SK-N-SH (cell line): ENCODE results near the gene SGPP1. TPM values are rescaled to one million over a fixed set of nuclear protein-coding genes. Genes with fewer than 3 reads are reported as not detected.

ENCODE experiments used
- CTCF ChIA-PET: fragments of 300-600, 350-600 bp; formaldehyde crosslinking; extraction: SDS; loops from one replicate; lab custom pipeline; 2021; lab: Yijun Ruan, JAX
- POLR2A ChIA-PET: fragments of 350-600 bp; sonication (Branson Sonifier 250); formaldehyde crosslinking; extraction: SDS; loops from one replicate; lab custom pipeline; 2020; ENCODE audit warnings: antibody characterized with exemption, inconsistent platforms; lab: Yijun Ruan, JAX
- DNase-seq: peaks from one replicate; pipeline ENCODE4 v3.0.0; 2012
- H2AFZ ChIP-seq: fragments of 200-600 bp; sonication (generic); 2 replicates; pipeline ENCODE4 v1.8.1; 2016; ENCODE audit warnings: antibody characterized with exemption, mild to moderate bottlenecking, low read depth
- H3F3A ChIP-seq: fragments of 200-600 bp; sonication (generic); replicated peaks from 2 replicates; pipeline ENCODE3; 2016; ENCODE audit warnings: antibody characterized with exemption, mild to moderate bottlenecking; ENCODE audit not compliant: insufficient read depth
- H3K27ac ChIP-seq, 2 experiments: fragments of 200-500 bp in 1 of 2; fragments of 200-600 bp in 1 of 2; sonication (Bioruptor generic) in 1 of 2; sonication (generic), shearing (Covaris generic) in 1 of 2; 2 replicates each; pipeline versions ENCODE4 v1.5.1 to v1.6.1; 2014 to 2016; ENCODE audit warnings: low read depth in 2 of 2, inconsistent platforms in 1 of 2, low read length in 1 of 2, mild to moderate bottlenecking in 1 of 2, mixed read lengths in 1 of 2
- H3K27me3 ChIP-seq: fragments of 200-600 bp; sonication (generic), shearing (Covaris generic); 2 replicates; pipeline ENCODE4 v1.6.1; 2016; ENCODE audit warnings: mixed run types; ENCODE audit not compliant: insufficient read depth
- H3K36me3 ChIP-seq, 2 experiments: fragments of 200-500 bp in 1 of 2; fragments of 200-600 bp in 1 of 2; sonication (Bioruptor generic) in 1 of 2; sonication (generic) in 1 of 2; replicated peaks in 1 of 2; 2 replicates each; pipeline versions ENCODE3 to v1.5.1; 2014 to 2016; ENCODE audit warnings: low read length in 1 of 2, mild to moderate bottlenecking in 1 of 2; ENCODE audit not compliant: insufficient read depth in 2 of 2, control insufficient read depth in 1 of 2
- H3K4me1 ChIP-seq, 2 experiments: fragments of 200-500 bp in 1 of 2; fragments of 200-600 bp in 1 of 2; sonication (Bioruptor generic) in 1 of 2; sonication (generic), shearing (Covaris generic) in 1 of 2; 2 replicates each; pipeline versions ENCODE4 v1.5.1 to v1.6.1; 2014 to 2016; ENCODE audit warnings: low read depth in 1 of 2, low read length in 1 of 2, mixed run types in 1 of 2; ENCODE audit not compliant: insufficient read depth in 2 of 2, control insufficient read depth in 1 of 2
- H3K4me2 ChIP-seq: fragments of 200-600 bp; sonication (generic), shearing (Covaris generic); 2 replicates; pipeline ENCODE4 v1.6.1; 2017; ENCODE audit warnings: mixed run types
- H3K4me3 ChIP-seq, 2 experiments: fragments of 200-500 bp in 1 of 2; fragments of 200-600 bp in 1 of 2; sonication (Bioruptor generic) in 1 of 2; sonication (generic), shearing (Covaris generic) in 1 of 2; 2 replicates each; pipeline versions ENCODE4 v1.5.1 to v1.8.1; 2014 to 2016; ENCODE audit warnings: low read depth in 2 of 2, inconsistent platforms in 1 of 2, low read length in 1 of 2, mild to moderate bottlenecking in 1 of 2, mixed read lengths in 1 of 2, moderate library complexity in 1 of 2
- H3K79me2 ChIP-seq: fragments of 200-600 bp; sonication (generic); 2 replicates; pipeline ENCODE4 v1.8.1; 2017; ENCODE audit warnings: mild to moderate bottlenecking; ENCODE audit not compliant: insufficient read depth
- H3K9ac ChIP-seq: fragments of 200-600 bp; sonication (generic); 2 replicates; pipeline ENCODE4 v1.6.1; 2017; ENCODE audit warnings: mixed run types
- H3K9me2 ChIP-seq: fragments of 200-600 bp; sonication (generic); 2 replicates; pipeline ENCODE4 v1.6.1; 2017; ENCODE audit warnings: mixed run types
- H3K9me3 ChIP-seq: fragments of 200-600 bp; sonication (generic); 2 replicates; pipeline ENCODE4 v1.6.1; 2017; ENCODE audit warnings: mixed run types, mild to moderate bottlenecking, moderate library complexity
- H4K20me1 ChIP-seq: fragments of 200-600 bp; sonication (generic); 2 replicates; pipeline ENCODE4 v1.6.1; 2017; ENCODE audit warnings: mild to moderate bottlenecking, mixed run types; ENCODE audit not compliant: insufficient read depth
- ELF1 ChIP-seq: IDR thresholded peaks from 2 replicates; pipeline ENCODE4 v1.4.0; 2012
- EZH2phosphoT487 ChIP-seq: fragments of 200-600 bp; sonication (generic); IDR thresholded peaks from 2 replicates; pipeline ENCODE4 v1.6.1; 2017; ENCODE audit warnings: low read depth, mixed run types, mild to moderate bottlenecking, antibody characterized with exemption, moderate library complexity, borderline replicate concordance
- FOSL2 ChIP-seq: IDR thresholded peaks from 2 replicates; pipeline ENCODE4 v1.4.0; 2012; ENCODE audit warnings: low read depth, mild to moderate bottlenecking, moderate library complexity, borderline replicate concordance
- FOXJ3 ChIP-seq: sonication (generic); formaldehyde crosslinking; IDR thresholded peaks from 2 replicates; pipeline ENCODE4 v1.5.1; 2020; ENCODE audit warnings: mild to moderate bottlenecking, missing genetic modification reagents
- GABPA ChIP-seq: IDR thresholded peaks from 2 replicates; pipeline ENCODE4 v1.4.0; 2012; ENCODE audit warnings: low read depth, mild to moderate bottlenecking
- GATA2 ChIP-seq: sonication (generic); formaldehyde crosslinking; IDR thresholded peaks from 2 replicates; pipeline ENCODE4 v1.5.0; 2020; ENCODE audit warnings: mild to moderate bottlenecking, missing genetic modification reagents
- JUND ChIP-seq: IDR thresholded peaks from 2 replicates; pipeline ENCODE4 v1.4.0; 2012
- MXI1 ChIP-seq: IDR thresholded peaks from 2 replicates; pipeline ENCODE4 v1.6.1; 2012; ENCODE audit warnings: mild to moderate bottlenecking, low read depth, low read length, improper control_type of control experiment
- REST ChIP-seq: IDR thresholded peaks from 2 replicates; pipeline ENCODE4 v1.6.1; 2012; ENCODE audit warnings: mild to moderate bottlenecking, low read depth, low read length, moderate library complexity
- RFX5 ChIP-seq: IDR thresholded peaks from 2 replicates; pipeline ENCODE4 v1.6.1; 2012; ENCODE audit warnings: mild to moderate bottlenecking, improper control_type of control experiment, low read length
- SIN3A ChIP-seq: IDR thresholded peaks from 2 replicates; pipeline ENCODE4 v1.6.1; 2012; ENCODE audit warnings: low read depth, mild to moderate bottlenecking, low read length, moderate library complexity, borderline replicate concordance
- SMC3 ChIP-seq: IDR thresholded peaks from 2 replicates; pipeline ENCODE4 v1.6.1; 2012; ENCODE audit warnings: low read depth, low read length, improper control_type of control experiment
- TAF1 ChIP-seq: IDR thresholded peaks from 2 replicates; pipeline ENCODE4 v1.6.1; 2012; ENCODE audit warnings: low read depth, mild to moderate bottlenecking, low read length, moderate library complexity, borderline replicate concordance
- YY1 ChIP-seq: IDR thresholded peaks from 2 replicates; pipeline ENCODE4 v1.4.0; 2012; ENCODE audit warnings: low read depth, mild to moderate bottlenecking
- WGBS: methylation state at CpG from one replicate; pipeline ENCODE4 v1.1.6; 2017; ENCODE audit warnings: low lambda C conversion rate; 5-methylcytosine and 5-hydroxymethylcytosine counted together
- polyA plus RNA-seq, 3 experiments: library from polyadenylated mRNA; depleted of rRNA; stranded (reverse); fragments of >200 nt; gene quantifications; 2 replicates each; pipeline ENCODE4 v1.2.3, GENCODE V29; 2012
- TF ChIP-seq, protein P1 (sequence below): IDR thresholded peaks from 2 replicates; pipeline ENCODE4 v1.4.0; 2012; ENCODE audit warnings: low read depth, borderline replicate concordance
- TF ChIP-seq, protein P2 (sequence below): IDR thresholded peaks from 2 replicates; pipeline ENCODE4 v1.4.0; 2012; ENCODE audit warnings: low read depth, borderline replicate concordance
- TF ChIP-seq, protein P3 (sequence below): fragments of 150-350 bp; IDR thresholded peaks from 2 replicates; pipeline ENCODE4 v1.6.1; 2017; ENCODE audit warnings: antibody characterized with exemption, low read length, low read depth, borderline replicate concordance

Gene SGPP1
- polyA plus RNA-seq, 1 of the 3 experiments (the other 2 are of a cell fraction): 8.4 TPM

- Histone ChIP-seq H3K79me2 (peaks cover 19% of the 10 kb centered on the region), H3K4me2 (no peak overlapping the region), H2AFZ (no peak overlapping the region), H3K9me2 (no peaks in the 10 kb centered on the region), H3K4me1 (no peaks in the 10 kb centered on the region; a peak in 1 of 4 replicates), H3F3A (no peaks in the 10 kb centered on the region), H3K4me3 (no peak overlapping the region), H3K9me3 (no peaks in the 10 kb centered on the region), H3K27ac (no peak overlapping the region)
- POLR2A ChIA-PET: interaction anchor here (0.6 kb wide), 1 partner anchor 798 kb away, joined by 4 read pairs; no protein-coding TSS in a partner anchor
- CTCF ChIA-PET: interaction anchor here (1.0 to 2.0 kb wide), 2 partner anchors 12 to 21 kb away, joined by 4 read pairs; partner anchors contain the start of gene SGPP1
- WGBS: 96% methylated on average over 8 of the region's 8 CpGs
- TF ChIP-seq, protein P1, sequence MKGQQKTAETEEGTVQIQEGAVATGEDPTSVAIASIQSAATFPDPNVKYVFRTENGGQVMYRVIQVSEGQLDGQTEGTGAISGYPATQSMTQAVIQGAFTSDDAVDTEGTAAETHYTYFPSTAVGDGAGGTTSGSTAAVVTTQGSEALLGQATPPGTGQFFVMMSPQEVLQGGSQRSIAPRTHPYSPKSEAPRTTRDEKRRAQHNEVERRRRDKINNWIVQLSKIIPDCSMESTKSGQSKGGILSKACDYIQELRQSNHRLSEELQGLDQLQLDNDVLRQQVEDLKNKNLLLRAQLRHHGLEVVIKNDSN: no peak
- TF ChIP-seq RFX5 (no peak), MXI1 (no peak), SIN3A (no peak), GABPA (no peak), EZH2phosphoT487 (no peak), JUND (no peak), TAF1 (no peak), GATA2 (CRISPR knock-in tag) (no peak), REST (no peak), FOXJ3 (CRISPR knock-in tag) (no peak), YY1 (no peak), FOSL2 (no peak), ELF1 (no peak), SMC3 (no peak)
- TF ChIP-seq, protein P2, sequence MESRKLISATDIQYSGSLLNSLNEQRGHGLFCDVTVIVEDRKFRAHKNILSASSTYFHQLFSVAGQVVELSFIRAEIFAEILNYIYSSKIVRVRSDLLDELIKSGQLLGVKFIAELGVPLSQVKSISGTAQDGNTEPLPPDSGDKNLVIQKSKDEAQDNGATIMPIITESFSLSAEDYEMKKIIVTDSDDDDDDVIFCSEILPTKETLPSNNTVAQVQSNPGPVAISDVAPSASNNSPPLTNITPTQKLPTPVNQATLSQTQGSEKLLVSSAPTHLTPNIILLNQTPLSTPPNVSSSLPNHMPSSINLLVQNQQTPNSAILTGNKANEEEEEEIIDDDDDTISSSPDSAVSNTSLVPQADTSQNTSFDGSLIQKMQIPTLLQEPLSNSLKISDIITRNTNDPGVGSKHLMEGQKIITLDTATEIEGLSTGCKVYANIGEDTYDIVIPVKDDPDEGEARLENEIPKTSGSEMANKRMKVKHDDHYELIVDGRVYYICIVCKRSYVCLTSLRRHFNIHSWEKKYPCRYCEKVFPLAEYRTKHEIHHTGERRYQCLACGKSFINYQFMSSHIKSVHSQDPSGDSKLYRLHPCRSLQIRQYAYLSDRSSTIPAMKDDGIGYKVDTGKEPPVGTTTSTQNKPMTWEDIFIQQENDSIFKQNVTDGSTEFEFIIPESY: no peak
- TF ChIP-seq, protein P3, sequence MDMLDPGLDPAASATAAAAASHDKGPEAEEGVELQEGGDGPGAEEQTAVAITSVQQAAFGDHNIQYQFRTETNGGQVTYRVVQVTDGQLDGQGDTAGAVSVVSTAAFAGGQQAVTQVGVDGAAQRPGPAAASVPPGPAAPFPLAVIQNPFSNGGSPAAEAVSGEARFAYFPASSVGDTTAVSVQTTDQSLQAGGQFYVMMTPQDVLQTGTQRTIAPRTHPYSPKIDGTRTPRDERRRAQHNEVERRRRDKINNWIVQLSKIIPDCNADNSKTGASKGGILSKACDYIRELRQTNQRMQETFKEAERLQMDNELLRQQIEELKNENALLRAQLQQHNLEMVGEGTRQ: no peak
- TF ChIP-seq, all 33 proteins: peak for 0
- DNase-seq: no peak
- H4K20me1 ChIP-seq: no peaks in the 10 kb centered on the region
- no peaks in the 10 kb centered on the region for H3K27me3 ChIP-seq
- H3K9ac ChIP-seq: no peak overlapping the region
- H3K36me3 ChIP-seq: peaks cover 0 to 5% of the 10 kb centered on the region in 2 experiments
Measured at GRCh38 chr14:63707216-63707615, 20.6 kb downstream of the SGPP1 start.
